SK-N-SH (cell line): ENCODE measurements around the gene ESYT3. TPM values are rescaled to one million over a fixed set of nuclear protein-coding genes. Genes with fewer than 3 reads are reported as not detected.

Experiments used
- CTCF ChIA-PET: fragments of 300-600, 350-600 bp; formaldehyde crosslinking; extraction: SDS; loops from one replicate; lab custom pipeline; 2021; lab: Yijun Ruan, JAX
- POLR2A ChIA-PET: fragments of 350-600 bp; sonication (Branson Sonifier 250); formaldehyde crosslinking; extraction: SDS; loops from one replicate; lab custom pipeline; 2020; ENCODE audit warnings: antibody characterized with exemption, inconsistent platforms; lab: Yijun Ruan, JAX
- DNase-seq: peaks from one replicate; pipeline ENCODE4 v3.0.0; 2012
- H2AFZ ChIP-seq: fragments of 200-600 bp; sonication (generic); 2 replicates; pipeline ENCODE4 v1.8.1; 2016; ENCODE audit warnings: antibody characterized with exemption, mild to moderate bottlenecking, low read depth
- H3F3A ChIP-seq: fragments of 200-600 bp; sonication (generic); replicated peaks from 2 replicates; pipeline ENCODE3; 2016; ENCODE audit warnings: antibody characterized with exemption, mild to moderate bottlenecking; ENCODE audit not compliant: insufficient read depth
- H3K27ac ChIP-seq, 2 experiments: fragments of 200-500 bp in 1 of 2; fragments of 200-600 bp in 1 of 2; sonication (Bioruptor generic) in 1 of 2; sonication (generic), shearing (Covaris generic) in 1 of 2; 2 replicates each; pipeline versions ENCODE4 v1.5.1 to v1.6.1; 2014 to 2016; ENCODE audit warnings: low read depth in 2 of 2, inconsistent platforms in 1 of 2, low read length in 1 of 2, mild to moderate bottlenecking in 1 of 2, mixed read lengths in 1 of 2
- H3K27me3 ChIP-seq: fragments of 200-600 bp; sonication (generic), shearing (Covaris generic); 2 replicates; pipeline ENCODE4 v1.6.1; 2016; ENCODE audit warnings: mixed run types; ENCODE audit not compliant: insufficient read depth
- H3K36me3 ChIP-seq, 2 experiments: fragments of 200-500 bp in 1 of 2; fragments of 200-600 bp in 1 of 2; sonication (Bioruptor generic) in 1 of 2; sonication (generic) in 1 of 2; replicated peaks in 1 of 2; 2 replicates each; pipeline versions ENCODE3 to v1.5.1; 2014 to 2016; ENCODE audit warnings: low read length in 1 of 2, mild to moderate bottlenecking in 1 of 2; ENCODE audit not compliant: insufficient read depth in 2 of 2, control insufficient read depth in 1 of 2
- H3K4me1 ChIP-seq, 2 experiments: fragments of 200-500 bp in 1 of 2; fragments of 200-600 bp in 1 of 2; sonication (Bioruptor generic) in 1 of 2; sonication (generic), shearing (Covaris generic) in 1 of 2; 2 replicates each; pipeline versions ENCODE4 v1.5.1 to v1.6.1; 2014 to 2016; ENCODE audit warnings: low read depth in 1 of 2, low read length in 1 of 2, mixed run types in 1 of 2; ENCODE audit not compliant: insufficient read depth in 2 of 2, control insufficient read depth in 1 of 2
- H3K4me2 ChIP-seq: fragments of 200-600 bp; sonication (generic), shearing (Covaris generic); 2 replicates; pipeline ENCODE4 v1.6.1; 2017; ENCODE audit warnings: mixed run types
- H3K4me3 ChIP-seq, 2 experiments: fragments of 200-500 bp in 1 of 2; fragments of 200-600 bp in 1 of 2; sonication (Bioruptor generic) in 1 of 2; sonication (generic), shearing (Covaris generic) in 1 of 2; 2 replicates each; pipeline versions ENCODE4 v1.5.1 to v1.8.1; 2014 to 2016; ENCODE audit warnings: low read depth in 2 of 2, inconsistent platforms in 1 of 2, low read length in 1 of 2, mild to moderate bottlenecking in 1 of 2, mixed read lengths in 1 of 2, moderate library complexity in 1 of 2
- H3K79me2 ChIP-seq: fragments of 200-600 bp; sonication (generic); 2 replicates; pipeline ENCODE4 v1.8.1; 2017; ENCODE audit warnings: mild to moderate bottlenecking; ENCODE audit not compliant: insufficient read depth
- H3K9ac ChIP-seq: fragments of 200-600 bp; sonication (generic); 2 replicates; pipeline ENCODE4 v1.6.1; 2017; ENCODE audit warnings: mixed run types
- H3K9me2 ChIP-seq: fragments of 200-600 bp; sonication (generic); 2 replicates; pipeline ENCODE4 v1.6.1; 2017; ENCODE audit warnings: mixed run types
- H3K9me3 ChIP-seq: fragments of 200-600 bp; sonication (generic); 2 replicates; pipeline ENCODE4 v1.6.1; 2017; ENCODE audit warnings: mixed run types, mild to moderate bottlenecking, moderate library complexity
- H4K20me1 ChIP-seq: fragments of 200-600 bp; sonication (generic); 2 replicates; pipeline ENCODE4 v1.6.1; 2017; ENCODE audit warnings: mild to moderate bottlenecking, mixed run types; ENCODE audit not compliant: insufficient read depth
- JUND ChIP-seq: IDR thresholded peaks from 2 replicates; pipeline ENCODE4 v1.4.0; 2012
- MXI1 ChIP-seq: IDR thresholded peaks from 2 replicates; pipeline ENCODE4 v1.6.1; 2012; ENCODE audit warnings: mild to moderate bottlenecking, low read depth, low read length, improper control_type of control experiment
- POLR2AphosphoS5 ChIP-seq: IDR thresholded peaks from 2 replicates; pipeline ENCODE4 v1.6.1; 2012; ENCODE audit warnings: low read depth, low read length
- RCOR1 ChIP-seq: fragments of 150-350 bp; IDR thresholded peaks from 2 replicates; pipeline ENCODE4 v1.6.1; 2017; ENCODE audit warnings: antibody characterized with exemption, low read length
- RFX5 ChIP-seq: IDR thresholded peaks from 2 replicates; pipeline ENCODE4 v1.6.1; 2012; ENCODE audit warnings: mild to moderate bottlenecking, improper control_type of control experiment, low read length
- TAF1 ChIP-seq: IDR thresholded peaks from 2 replicates; pipeline ENCODE4 v1.6.1; 2012; ENCODE audit warnings: low read depth, mild to moderate bottlenecking, low read length, moderate library complexity, borderline replicate concordance
- TEAD4 ChIP-seq: IDR thresholded peaks from 2 replicates; pipeline ENCODE4 v1.4.0; 2012; ENCODE audit warnings: mild to moderate bottlenecking, borderline replicate concordance; ENCODE audit not compliant: insufficient read depth
- WGBS: methylation state at CpG from one replicate; pipeline ENCODE4 v1.1.6; 2017; ENCODE audit warnings: low lambda C conversion rate; 5-methylcytosine and 5-hydroxymethylcytosine counted together
- polyA plus RNA-seq, 3 experiments: library from polyadenylated mRNA; depleted of rRNA; stranded (reverse); fragments of >200 nt; gene quantifications; 2 replicates each; pipeline ENCODE4 v1.2.3, GENCODE V29; 2012
- TF ChIP-seq, protein P1 (sequence below): IDR thresholded peaks from 2 replicates; pipeline ENCODE4 v1.4.0; 2012; ENCODE audit warnings: low read depth, borderline replicate concordance
- TF ChIP-seq, protein P2 (sequence below): IDR thresholded peaks from 2 replicates; pipeline ENCODE4; 2012
- TF ChIP-seq, protein P3 (sequence below): IDR thresholded peaks from 2 replicates; pipeline ENCODE4 v1.4.0; 2012; ENCODE audit warnings: low read depth

Gene ESYT3
- polyA plus RNA-seq, 1 of the 3 experiments (the other 2 are of a cell fraction), result 0.33 TPM

DNA sequence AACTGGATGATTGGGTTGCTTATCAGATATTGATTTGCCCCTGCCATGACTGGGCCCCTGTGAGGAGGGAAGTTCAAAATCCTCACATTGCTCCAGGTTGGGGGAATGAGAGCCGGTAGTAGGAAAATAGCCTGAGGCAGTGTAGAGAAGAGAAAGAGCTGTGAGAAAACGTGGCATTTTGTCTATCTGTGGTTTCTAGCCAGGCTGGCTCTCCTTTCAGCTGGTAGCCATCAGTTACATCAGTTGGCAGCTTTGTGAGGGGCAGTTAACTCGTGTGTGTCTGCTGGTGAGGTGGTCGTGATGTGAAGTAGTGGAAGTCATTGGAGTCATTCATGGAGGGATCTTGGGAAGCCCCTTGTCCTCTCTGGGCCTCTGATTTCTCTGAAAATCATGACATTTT lies 5.2 kb downstream of the ESYT3 start:
- ChIA-PET CTCF (interaction anchor here (1.0 to 2.4 kb wide), 5 partner anchors 22 to 476 kb away, joined by 3 to 11 read pairs (median 5); no protein-coding TSS in a partner anchor), POLR2A (no interaction called here)
- H3K9ac ChIP-seq, result no peak overlapping the region
- peak; percentile 11 for DNase-seq
- 71% methylated on average over 4 of the region's 4 CpGs for WGBS
- H4K20me1 ChIP-seq, result no peaks in the 10 kb centered on the region
- no peaks in the 10 kb centered on the region for H3K79me2 ChIP-seq
- H2AFZ ChIP-seq, result no peak overlapping the region
- no peaks in the 10 kb centered on the region for H3K36me3 ChIP-seq
- no peaks in the 10 kb centered on the region for H3K9me2 ChIP-seq
- H3F3A ChIP-seq, result peaks cover 11% of the 10 kb centered on the region
- H3K27ac ChIP-seq, result no peak overlapping the region
- peaks cover 4% of the 10 kb centered on the region; the same call in 1 of the 2 replicates for H3K27me3 ChIP-seq
- no peaks in the 10 kb centered on the region for H3K9me3 ChIP-seq
- no peak overlapping the region for H3K4me3 ChIP-seq
- H3K4me1 ChIP-seq, result peaks cover 6 to 22% of the 10 kb centered on the region in 2 experiments
- no peak overlapping the region for H3K4me2 ChIP-seq
- TF ChIP-seq POLR2AphosphoS5, result no peak
- TF ChIP-seq TEAD4, result no peak
- TF ChIP-seq RCOR1, result no peak
- TF ChIP-seq TAF1, result no peak
- TF ChIP-seq, protein P1, sequence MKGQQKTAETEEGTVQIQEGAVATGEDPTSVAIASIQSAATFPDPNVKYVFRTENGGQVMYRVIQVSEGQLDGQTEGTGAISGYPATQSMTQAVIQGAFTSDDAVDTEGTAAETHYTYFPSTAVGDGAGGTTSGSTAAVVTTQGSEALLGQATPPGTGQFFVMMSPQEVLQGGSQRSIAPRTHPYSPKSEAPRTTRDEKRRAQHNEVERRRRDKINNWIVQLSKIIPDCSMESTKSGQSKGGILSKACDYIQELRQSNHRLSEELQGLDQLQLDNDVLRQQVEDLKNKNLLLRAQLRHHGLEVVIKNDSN, result no peak
- TF ChIP-seq, all 33 proteins: peak for 0

DNA sequence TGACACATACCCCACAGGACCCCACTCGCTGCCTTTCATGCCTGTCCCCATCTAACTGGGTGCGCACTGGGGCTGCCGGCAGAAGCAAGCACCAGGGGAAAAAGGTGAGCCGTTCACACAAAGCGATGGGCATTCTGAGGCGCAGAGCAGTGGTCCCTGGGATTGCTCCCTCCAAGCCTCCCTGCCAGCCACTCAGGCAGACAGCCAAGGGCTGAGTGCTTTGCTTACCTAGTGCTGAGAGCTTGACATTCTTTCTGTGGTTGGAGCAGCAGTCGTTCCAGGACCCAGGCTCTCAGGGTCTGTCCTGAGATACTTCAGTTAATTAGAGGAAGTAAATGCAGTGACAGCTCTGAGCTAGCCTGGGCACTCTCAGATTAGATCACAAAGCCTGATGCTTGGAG lies 5.7 kb downstream of the ESYT3 start:
- POLR2A ChIA-PET, result interaction anchor here (0.6 kb wide), 1 partner anchor 148 kb away, joined by 3 read pairs; no protein-coding TSS in a partner anchor
- Histone ChIP-seq H3K27ac (no peak overlapping the region), H3K9ac (no peak overlapping the region), H3K79me2 (no peaks in the 10 kb centered on the region), H3K9me2 (no peaks in the 10 kb centered on the region), H4K20me1 (no peaks in the 10 kb centered on the region), H3K4me2 (no peak overlapping the region), H3K36me3 (no peaks in the 10 kb centered on the region), H3K4me1 (peaks cover under 1 to 22% of the 10 kb centered on the region in 2 experiments), H3K27me3 (peaks cover 3% of the 10 kb centered on the region; the same call in 1 of the 2 replicates), H3K4me3 (no peak overlapping the region), H3K9me3 (no peaks in the 10 kb centered on the region), H3F3A (peaks cover 11% of the 10 kb centered on the region), H2AFZ (no peak overlapping the region)
- no peak for TF ChIP-seq RCOR1
- TF ChIP-seq, protein P2, sequence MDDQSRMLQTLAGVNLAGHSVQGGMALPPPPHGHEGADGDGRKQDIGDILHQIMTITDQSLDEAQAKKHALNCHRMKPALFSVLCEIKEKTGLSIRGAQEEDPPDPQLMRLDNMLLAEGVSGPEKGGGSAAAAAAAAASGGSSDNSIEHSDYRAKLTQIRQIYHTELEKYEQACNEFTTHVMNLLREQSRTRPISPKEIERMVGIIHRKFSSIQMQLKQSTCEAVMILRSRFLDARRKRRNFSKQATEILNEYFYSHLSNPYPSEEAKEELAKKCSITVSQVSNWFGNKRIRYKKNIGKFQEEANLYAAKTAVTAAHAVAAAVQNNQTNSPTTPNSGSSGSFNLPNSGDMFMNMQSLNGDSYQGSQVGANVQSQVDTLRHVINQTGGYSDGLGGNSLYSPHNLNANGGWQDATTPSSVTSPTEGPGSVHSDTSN, result 0 out of 2 replicates have a peak, but pooled peaks have one; percentile 16
- DNase-seq, result peak; percentile 29
- CTCF ChIA-PET, result interaction anchor here (1.2 to 2.4 kb wide), 3 partner anchors 22 to 476 kb away, joined by 3 to 8 read pairs (median 5); no protein-coding TSS in a partner anchor
- 66% methylated on average over 3 of the region's 7 CpGs for WGBS

DNA sequence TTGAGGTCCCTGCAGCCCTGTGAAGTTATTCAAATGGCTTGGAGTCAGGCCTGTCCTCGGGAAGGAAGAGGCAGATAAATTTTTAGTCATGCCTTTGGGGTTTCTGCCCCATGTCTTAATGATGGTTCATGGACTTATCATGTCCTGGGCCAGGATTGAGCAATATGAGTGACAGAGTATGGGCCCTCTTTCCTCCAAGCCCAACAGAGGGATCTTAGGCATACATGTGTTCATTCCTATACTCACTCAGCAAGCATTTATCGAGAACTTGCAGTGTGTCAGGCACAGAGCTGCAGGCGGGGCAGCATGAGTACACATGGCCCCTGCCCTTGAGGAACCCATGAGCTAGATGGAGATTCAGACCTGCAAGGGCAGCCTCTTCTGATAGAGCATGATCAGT lies 6.2 kb downstream of the ESYT3 start:
- peaks cover 11% of the 10 kb centered on the region for H3F3A ChIP-seq
- no peak overlapping the region for H3K9ac ChIP-seq
- TF ChIP-seq, protein P3, sequence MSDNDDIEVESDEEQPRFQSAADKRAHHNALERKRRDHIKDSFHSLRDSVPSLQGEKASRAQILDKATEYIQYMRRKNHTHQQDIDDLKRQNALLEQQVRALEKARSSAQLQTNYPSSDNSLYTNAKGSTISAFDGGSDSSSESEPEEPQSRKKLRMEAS, result no peak
- no peak for TF ChIP-seq RCOR1
- no peak for TF ChIP-seq RFX5
- no peak for TF ChIP-seq JUND
- TF ChIP-seq MXI1, result no peak
- H4K20me1 ChIP-seq, result no peaks in the 10 kb centered on the region
- H3K9me3 ChIP-seq, result no peaks in the 10 kb centered on the region
- H3K27ac ChIP-seq, result no peak overlapping the region
- H3K4me1 ChIP-seq, result peaks cover 0 to 22% of the 10 kb centered on the region in 2 experiments
- POLR2A ChIA-PET, result interaction anchor here (0.6 kb wide), 1 partner anchor 148 kb away, joined by 3 read pairs; no protein-coding TSS in a partner anchor
- no peaks in the 10 kb centered on the region for H3K9me2 ChIP-seq
- no peak overlapping the region for H3K4me2 ChIP-seq
- peak; percentile 7 for DNase-seq
- H3K79me2 ChIP-seq, result no peaks in the 10 kb centered on the region
- H3K27me3 ChIP-seq, result no peaks in the 10 kb centered on the region
- H3K4me3 ChIP-seq, result no peak overlapping the region
- WGBS, result 40% methylated on average over 1 of the region's 3 CpGs
- no peaks in the 10 kb centered on the region for H3K36me3 ChIP-seq
- no peak overlapping the region for H2AFZ ChIP-seq
- CTCF ChIA-PET, result interaction anchor here (2.4 kb wide), 1 partner anchor 23 kb away, joined by 8 read pairs; no protein-coding TSS in a partner anchor
